Common myeloid progenitor, CD34-positive (primary cell): Measurements from ENCODE around the gene OR5M8.

Experiments used
- CTCF ChIA-PET: fragments of 350-600 bp; sonication (Branson Sonifier 250); formaldehyde crosslinking; loops from one replicate; lab custom pipeline; 2021; ENCODE audit warnings: antibody characterized with exemption; lab: Charles Lee
- POLR2A ChIA-PET: fragments of 350-600 bp; sonication (Branson Sonifier 250); formaldehyde crosslinking; loops from one replicate; lab custom pipeline; 2021; ENCODE audit warnings: antibody characterized with exemption; lab: Charles Lee
- DNase-seq, 3 donors: peaks; one replicate each; pipeline versions ENCODE4 v3.0.0 to v3.0.0-alpha.2; 2013
- H3K27ac ChIP-seq, 2 experiments: 1 replicate in 1 of 2; 2 replicates in 1 of 2; pipeline ENCODE4 v1.7.0; 2013; ENCODE audit warnings: inconsistent platforms in 2 of 2, low read length in 2 of 2, mild to moderate bottlenecking in 2 of 2, low read depth in 1 of 2, moderate library complexity in 1 of 2; ENCODE audit not compliant: severe bottlenecking in 2 of 2, insufficient read depth in 1 of 2, poor library complexity in 1 of 2
- H3K27me3 ChIP-seq, 5 experiments: replicated peaks in 2 of 5; 1 replicate in 3 of 5; 2 replicates in 2 of 5; pipeline versions ENCODE4 v1.6.1 to v1.7.0; 2013; ENCODE audit warnings: low read length in 4 of 5, mild to moderate bottlenecking in 2 of 5, moderate library complexity in 2 of 5, inconsistent platforms in 1 of 5; ENCODE audit not compliant: insufficient read depth in 5 of 5, control insufficient read depth in 4 of 5
- H3K36me3 ChIP-seq, 4 experiments: 1 replicate in 2 of 4; 2 replicates in 2 of 4; pipeline versions ENCODE4 v1.6.1 to v1.7.0; 2013; ENCODE audit warnings: low read length in 3 of 4, control low read depth in 1 of 4, mild to moderate bottlenecking in 1 of 4; ENCODE audit not compliant: control insufficient read depth in 4 of 4, insufficient read depth in 4 of 4
- H3K4me1 ChIP-seq, 4 experiments: 1 replicate in 3 of 4; 2 replicates in 1 of 4; pipeline versions ENCODE4 v1.6.1 to v1.7.1; 2013; ENCODE audit warnings: low read length in 3 of 4, mild to moderate bottlenecking in 3 of 4, control low read depth in 1 of 4, inconsistent platforms in 1 of 4, moderate library complexity in 1 of 4; ENCODE audit not compliant: control insufficient read depth in 4 of 4, insufficient read depth in 4 of 4; ENCODE audit errors: control extremely low read depth in 1 of 4
- H3K4me3 ChIP-seq, 7 experiments: 1 replicate in 4 of 7; 2 replicates in 3 of 7; pipeline versions ENCODE4 v1.5.1 to v1.7.0; 2013; ENCODE audit warnings: mild to moderate bottlenecking in 7 of 7, low read length in 6 of 7, moderate library complexity in 6 of 7, inconsistent platforms in 2 of 7, low read depth in 2 of 7, control low read depth in 1 of 7; ENCODE audit not compliant: insufficient read depth in 4 of 7, control insufficient read depth in 1 of 7; ENCODE audit errors: extremely low read depth in 1 of 7
- H3K9me3 ChIP-seq, 5 experiments: 1 replicate in 4 of 5; 2 replicates in 1 of 5; pipeline versions ENCODE4 v1.6.1 to v1.7.1; 2013; ENCODE audit warnings: low read length in 4 of 5, mild to moderate bottlenecking in 2 of 5, inconsistent platforms in 1 of 5, low read depth in 1 of 5, moderate library complexity in 1 of 5; ENCODE audit not compliant: control insufficient read depth in 4 of 5, insufficient read depth in 2 of 5; ENCODE audit errors: control extremely low read depth in 1 of 5
- WGBS: methylation state at CpG from one replicate; pipeline ENCODE4 v1.1.5; 2013; ENCODE audit not compliant: insufficient coverage; 5-methylcytosine and 5-hydroxymethylcytosine counted together

Gene OR5M8

GRCh38 chr11:56495117-56495516, 3.9 kb upstream of the OR5M8 start:
- no CpG with 5 or more reads among the region's 2 CpGs for WGBS
- H3K27me3 ChIP-seq: no peaks in the 10 kb centered on the region
- peaks cover 0 to 2% (median 0%) of the 10 kb centered on the region in 5 experiments for H3K9me3 ChIP-seq
- no peak for DNase-seq
- POLR2A ChIA-PET: no interaction called here
- CTCF ChIA-PET: no interaction called here
- no peaks in the 10 kb centered on the region for H3K4me1 ChIP-seq
- H3K4me3 ChIP-seq: no peak overlapping the region
- H3K27ac ChIP-seq: no peak overlapping the region
- no peaks in the 10 kb centered on the region for H3K36me3 ChIP-seq

GRCh38 chr11:56486801-56487200, 4.4 kb downstream of the OR5M8 start:
- ChIA-PET CTCF (no interaction called here), POLR2A (no interaction called here)
- 100% methylated on average over 1 of the region's 3 CpGs for WGBS
- no peak for DNase-seq
- Histone ChIP-seq H3K4me3 (no peak overlapping the region), H3K27ac (no peak overlapping the region), H3K9me3 (no peaks in the 10 kb centered on the region), H3K27me3 (no peaks in the 10 kb centered on the region), H3K36me3 (no peaks in the 10 kb centered on the region), H3K4me1 (no peaks in the 10 kb centered on the region)

GRCh38 chr11:56474729-56475235, 16.4 kb downstream of the OR5M8 start:
- ChIA-PET POLR2A (no interaction called here), CTCF (no interaction called here)
- H3K4me3 ChIP-seq: no peak overlapping the region
- H3K27ac ChIP-seq: no peak overlapping the region
- WGBS: no CpG with 5 or more reads among the region's 1 CpG
- no peaks in the 10 kb centered on the region for H3K36me3 ChIP-seq
- H3K9me3 ChIP-seq: no peaks in the 10 kb centered on the region
- DNase-seq: no peak
- H3K27me3 ChIP-seq: no peaks in the 10 kb centered on the region
- H3K4me1 ChIP-seq: no peaks in the 10 kb centered on the region

GRCh38 chr11:56473252-56473651, 17.9 kb downstream of the OR5M8 start, which contains the start of gene OR5M3:
OR5M3 (minus strand) TSS chr11:56473352; CDS start chr11:56470497, 2,855 bp downstream.
- Histone ChIP-seq H3K27me3 (no peaks in the 10 kb centered on the region), H3K4me3 (no peak within 1 kb of the TSS), H3K27ac (no peak within 1 kb of the TSS), H3K9me3 (no peaks in the 10 kb centered on the region), H3K4me1 (no peaks in the 10 kb centered on the region), H3K36me3 (no peaks in the 10 kb centered on the region)
- POLR2A ChIA-PET: no interaction called here
- WGBS: 100% methylated on average over 1 of the region's 6 CpGs
- DNase-seq: no peak
- CTCF ChIA-PET: no interaction called here

- H3K27ac ChIP-seq: no peak overlapping the region
- H3K36me3 ChIP-seq: no peaks in the 10 kb centered on the region
- no peaks in the 10 kb centered on the region for H3K4me1 ChIP-seq
- DNase-seq: no peak
- ChIA-PET POLR2A (no interaction called here), CTCF (no interaction called here)
- H3K9me3 ChIP-seq: no peaks in the 10 kb centered on the region
- no peak overlapping the region for H3K4me3 ChIP-seq
- no CpG with 5 or more reads among the region's 1 CpG for WGBS
- no peaks in the 10 kb centered on the region for H3K27me3 ChIP-seq
Measured at GRCh38 chr11:56457076-56457475, 34.1 kb downstream of the OR5M8 start.

GRCh38 chr11:56453521-56453920, 37.6 kb downstream of the OR5M8 start:
- DNase-seq: no peak
- no peaks in the 10 kb centered on the region for H3K36me3 ChIP-seq
- H3K9me3 ChIP-seq: no peaks in the 10 kb centered on the region
- no peak overlapping the region for H3K4me3 ChIP-seq
- 87% methylated on average over 4 of the region's 4 CpGs for WGBS
- CTCF ChIA-PET: no interaction called here
- no peaks in the 10 kb centered on the region for H3K27me3 ChIP-seq
- no peak overlapping the region for H3K27ac ChIP-seq
- H3K4me1 ChIP-seq: no peaks in the 10 kb centered on the region
- POLR2A ChIA-PET: no interaction called here
